ENCODE measurements around the gene ZDHHC23.

ZDHHC23 gene, protein sequence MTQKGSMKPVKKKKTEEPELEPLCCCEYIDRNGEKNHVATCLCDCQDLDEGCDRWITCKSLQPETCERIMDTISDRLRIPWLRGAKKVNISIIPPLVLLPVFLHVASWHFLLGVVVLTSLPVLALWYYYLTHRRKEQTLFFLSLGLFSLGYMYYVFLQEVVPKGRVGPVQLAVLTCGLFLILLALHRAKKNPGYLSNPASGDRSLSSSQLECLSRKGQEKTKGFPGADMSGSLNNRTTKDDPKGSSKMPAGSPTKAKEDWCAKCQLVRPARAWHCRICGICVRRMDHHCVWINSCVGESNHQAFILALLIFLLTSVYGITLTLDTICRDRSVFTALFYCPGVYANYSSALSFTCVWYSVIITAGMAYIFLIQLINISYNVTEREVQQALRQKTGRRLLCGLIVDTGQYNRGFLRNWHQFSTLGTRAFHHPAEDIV

GRCh38 chr3:113947372-113948014, at the start of gene ZDHHC23:
Gene ZDHHC23, plus strand, starts transcription at chr3:113948013. Its CDS starts 790 bp downstream, at chr3:113948803.
- Histone ChIP-seq H3K27ac (ENCODE audit: low read depth, low read length) (no peak within 1 kb of the TSS), H3K4me1 (ENCODE audit: control insufficient read depth in 5 of 5, insufficient read depth in 5 of 5, low read length in 5 of 5) (peaks cover 0 to 15% (median 13%) of the 10 kb centered on the region in 5 donors), H3K9me3 (ENCODE audit: control insufficient read depth in 5 of 5, low read length in 5 of 5) (no peaks in the 10 kb centered on the region), H3K27me3 (ENCODE audit: control insufficient read depth in 5 of 5, insufficient read depth in 4 of 5, low read length in 5 of 5) (peaks cover 0 to under 1% (median 0%) of the 10 kb centered on the region in 5 donors), H3K36me3 (ENCODE audit: control insufficient read depth in 5 of 5, insufficient read depth in 5 of 5, low read length in 5 of 5) (no peaks in the 10 kb centered on the region), H3K9ac (ENCODE audit: low read length in 5 of 5) (peak within 1 kb of the TSS in 4 of 5 donors; percentile 67 to 82 (median 70)), H3K4me3 (ENCODE audit: low read depth in 1 of 5, low read length in 5 of 5) (peak within 1 kb of the TSS; percentile 68 to 92 (median 81))

GRCh38 chr3:113898892-113899291, 48.9 kb upstream of the ZDHHC23 start:
- Histone ChIP-seq H3K9me3 (ENCODE audit: control insufficient read depth in 5 of 5, low read length in 5 of 5) (no peaks in the 10 kb centered on the region), H3K36me3 (ENCODE audit: control insufficient read depth in 5 of 5, insufficient read depth in 5 of 5, low read length in 5 of 5) (no peaks in the 10 kb centered on the region), H3K4me3 (ENCODE audit: low read depth in 1 of 5, low read length in 5 of 5) (no peak overlapping the region), H3K4me1 (ENCODE audit: control insufficient read depth in 5 of 5, insufficient read depth in 5 of 5, low read length in 5 of 5) (peaks cover 0 to 5% (median 0%) of the 10 kb centered on the region in 5 donors), H3K27me3 (ENCODE audit: control insufficient read depth in 5 of 5, insufficient read depth in 4 of 5, low read length in 5 of 5) (no peaks in the 10 kb centered on the region), H3K27ac (ENCODE audit: low read depth, low read length) (no peak overlapping the region), H3K9ac (ENCODE audit: low read length in 5 of 5) (no peak overlapping the region)

GRCh38 chr3:113906568-113907140, 41.2 kb upstream of the ZDHHC23 start:
- Histone ChIP-seq H3K36me3 (ENCODE audit: control insufficient read depth in 5 of 5, insufficient read depth in 5 of 5, low read length in 5 of 5) (no peaks in the 10 kb centered on the region), H3K27me3 (ENCODE audit: control insufficient read depth in 5 of 5, insufficient read depth in 4 of 5, low read length in 5 of 5) (no peaks in the 10 kb centered on the region), H3K4me1 (ENCODE audit: control insufficient read depth in 5 of 5, insufficient read depth in 5 of 5, low read length in 5 of 5) (no peaks in the 10 kb centered on the region), H3K27ac (ENCODE audit: low read depth, low read length) (no peak overlapping the region), H3K9me3 (ENCODE audit: control insufficient read depth in 5 of 5, low read length in 5 of 5) (no peaks in the 10 kb centered on the region), H3K4me3 (ENCODE audit: low read depth in 1 of 5, low read length in 5 of 5) (no peak overlapping the region), H3K9ac (ENCODE audit: low read length in 5 of 5) (no peak overlapping the region)

GRCh38 chr3:113908133-113908532, 39.7 kb upstream of the ZDHHC23 start:
- Histone ChIP-seq H3K4me3 (ENCODE audit: low read depth in 1 of 5, low read length in 5 of 5) (no peak overlapping the region), H3K9ac (ENCODE audit: low read length in 5 of 5) (no peak overlapping the region), H3K4me1 (ENCODE audit: control insufficient read depth in 5 of 5, insufficient read depth in 5 of 5, low read length in 5 of 5) (no peaks in the 10 kb centered on the region), H3K27ac (ENCODE audit: low read depth, low read length) (no peak overlapping the region), H3K36me3 (ENCODE audit: control insufficient read depth in 5 of 5, insufficient read depth in 5 of 5, low read length in 5 of 5) (no peaks in the 10 kb centered on the region), H3K9me3 (ENCODE audit: control insufficient read depth in 5 of 5, low read length in 5 of 5) (no peaks in the 10 kb centered on the region), H3K27me3 (ENCODE audit: control insufficient read depth in 5 of 5, insufficient read depth in 4 of 5, low read length in 5 of 5) (no peaks in the 10 kb centered on the region)

GRCh38 chr3:113910966-113911365, 36.8 kb upstream of the ZDHHC23 start:
- Histone ChIP-seq H3K36me3 (ENCODE audit: control insufficient read depth in 5 of 5, insufficient read depth in 5 of 5, low read length in 5 of 5) (no peaks in the 10 kb centered on the region), H3K27ac (ENCODE audit: low read depth, low read length) (no peak overlapping the region), H3K4me1 (ENCODE audit: control insufficient read depth in 5 of 5, insufficient read depth in 5 of 5, low read length in 5 of 5) (no peaks in the 10 kb centered on the region), H3K4me3 (ENCODE audit: low read depth in 1 of 5, low read length in 5 of 5) (no peak overlapping the region), H3K27me3 (ENCODE audit: control insufficient read depth in 5 of 5, insufficient read depth in 4 of 5, low read length in 5 of 5) (no peaks in the 10 kb centered on the region), H3K9ac (ENCODE audit: low read length in 5 of 5) (no peak overlapping the region), H3K9me3 (ENCODE audit: control insufficient read depth in 5 of 5, low read length in 5 of 5) (no peaks in the 10 kb centered on the region)

DNA sequence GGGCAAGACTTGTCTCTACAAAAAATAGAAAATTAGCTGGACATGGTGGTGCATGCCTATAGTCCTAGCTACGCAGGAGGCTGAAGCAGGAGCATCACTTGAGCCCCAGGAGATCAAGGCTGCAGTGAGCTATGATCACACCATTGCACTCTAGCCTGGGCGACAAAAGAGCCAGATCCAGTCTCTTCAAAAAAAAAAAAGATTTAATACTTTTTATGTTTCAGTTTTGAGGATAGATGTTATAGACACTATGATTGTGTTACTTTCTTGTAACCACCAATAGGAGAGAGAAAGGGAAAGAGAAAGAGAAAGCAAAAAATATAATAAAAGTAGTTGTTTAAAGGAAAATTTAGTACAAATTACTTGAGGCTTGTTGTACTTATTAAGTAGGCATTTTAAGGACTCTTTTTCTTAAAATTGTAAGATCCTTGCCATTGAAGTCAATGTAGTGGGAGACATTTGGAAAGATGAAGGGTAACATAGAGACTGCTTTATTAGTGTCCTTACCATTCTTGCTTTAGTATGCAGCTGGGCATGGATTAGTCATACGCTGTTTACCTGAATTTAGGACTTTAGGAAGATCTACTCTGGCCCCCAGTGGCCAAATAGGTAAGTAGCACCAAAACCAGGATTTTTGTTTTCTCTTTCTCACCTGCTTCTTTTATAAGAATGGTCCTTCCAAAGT, 35.1 kb upstream of the ZDHHC23 start:
- H3K27me3 ChIP-seq (ENCODE audit: control insufficient read depth in 5 of 5, insufficient read depth in 4 of 5, low read length in 5 of 5) = no peaks in the 10 kb centered on the region
- no peaks in the 10 kb centered on the region for H3K4me1 ChIP-seq (ENCODE audit: control insufficient read depth in 5 of 5, insufficient read depth in 5 of 5, low read length in 5 of 5)
- no peak overlapping the region for H3K27ac ChIP-seq (ENCODE audit: low read depth, low read length)
- H3K9ac ChIP-seq (ENCODE audit: low read length in 5 of 5) = no peak overlapping the region
- no peaks in the 10 kb centered on the region for H3K9me3 ChIP-seq (ENCODE audit: control insufficient read depth in 5 of 5, low read length in 5 of 5)
- H3K36me3 ChIP-seq (ENCODE audit: control insufficient read depth in 5 of 5, insufficient read depth in 5 of 5, low read length in 5 of 5) = no peaks in the 10 kb centered on the region
- H3K4me3 ChIP-seq (ENCODE audit: low read depth in 1 of 5, low read length in 5 of 5) = no peak overlapping the region

DNA sequence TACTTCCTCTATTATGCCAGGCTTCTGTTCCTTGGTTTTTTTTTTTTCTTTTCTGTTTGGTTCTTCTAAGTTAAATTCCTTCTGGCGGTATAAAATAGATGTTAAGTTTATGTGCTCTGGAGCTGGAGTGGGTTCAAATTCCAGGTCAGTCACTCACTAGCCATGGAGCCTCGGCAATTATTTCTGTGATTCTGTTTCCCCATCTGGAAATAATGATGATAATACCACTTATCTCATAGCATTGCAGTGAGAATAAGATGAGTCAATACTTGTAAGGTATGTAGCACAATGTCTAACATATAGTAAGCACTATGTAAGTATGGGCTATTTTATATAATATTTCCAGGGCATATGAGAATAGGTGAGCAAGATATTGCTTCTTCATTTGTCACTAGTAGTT, 33.2 kb upstream of the ZDHHC23 start:
- no peak overlapping the region for H3K9ac ChIP-seq (ENCODE audit: low read length in 5 of 5)
- H3K4me3 ChIP-seq (ENCODE audit: low read depth in 1 of 5, low read length in 5 of 5) = no peak overlapping the region
- H3K27me3 ChIP-seq (ENCODE audit: control insufficient read depth in 5 of 5, insufficient read depth in 4 of 5, low read length in 5 of 5) = no peaks in the 10 kb centered on the region
- no peaks in the 10 kb centered on the region for H3K9me3 ChIP-seq (ENCODE audit: control insufficient read depth in 5 of 5, low read length in 5 of 5)
- no peaks in the 10 kb centered on the region for H3K36me3 ChIP-seq (ENCODE audit: control insufficient read depth in 5 of 5, insufficient read depth in 5 of 5, low read length in 5 of 5)
- H3K27ac ChIP-seq (ENCODE audit: low read depth, low read length) = no peak overlapping the region
- H3K4me1 ChIP-seq (ENCODE audit: control insufficient read depth in 5 of 5, insufficient read depth in 5 of 5, low read length in 5 of 5) = no peaks in the 10 kb centered on the region

DNA sequence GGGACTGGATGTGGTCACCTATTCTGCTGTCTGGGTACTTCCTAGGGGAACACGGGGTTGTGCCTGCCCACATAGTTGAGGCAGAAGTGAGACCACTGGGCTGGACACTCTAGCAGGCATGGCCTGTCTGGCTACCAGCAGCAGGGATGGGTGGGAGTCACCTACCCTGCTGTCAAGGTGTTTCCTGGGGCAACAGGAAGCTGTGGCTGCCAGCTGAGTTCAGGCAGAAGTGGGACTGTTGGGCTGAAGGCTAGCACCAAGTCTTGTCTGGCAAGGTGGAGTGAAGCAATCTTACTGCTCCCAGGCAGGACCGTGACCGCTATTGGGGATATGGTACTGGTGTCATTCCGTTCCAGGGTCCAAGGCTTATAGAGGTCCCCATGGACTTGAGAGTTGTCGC, 20.3 kb upstream of the ZDHHC23 start:
- Histone ChIP-seq H3K9me3 (ENCODE audit: control insufficient read depth in 5 of 5, low read length in 5 of 5) (peaks cover 0 to 16% (median 12%) of the 10 kb centered on the region in 5 donors), H3K4me1 (ENCODE audit: control insufficient read depth in 5 of 5, insufficient read depth in 5 of 5, low read length in 5 of 5) (no peaks in the 10 kb centered on the region), H3K9ac (ENCODE audit: low read length in 5 of 5) (no peak overlapping the region), H3K4me3 (ENCODE audit: low read depth in 1 of 5, low read length in 5 of 5) (no peak overlapping the region), H3K27me3 (ENCODE audit: control insufficient read depth in 5 of 5, insufficient read depth in 4 of 5, low read length in 5 of 5) (no peaks in the 10 kb centered on the region), H3K36me3 (ENCODE audit: control insufficient read depth in 5 of 5, insufficient read depth in 5 of 5, low read length in 5 of 5) (no peaks in the 10 kb centered on the region), H3K27ac (ENCODE audit: low read depth, low read length) (no peak overlapping the region)

GRCh38 chr3:113946831-113947230, 982 bp upstream of the ZDHHC23 start:
- peak overlapping the region; percentile 68 to 92 (median 81) for H3K4me3 ChIP-seq (ENCODE audit: low read depth in 1 of 5, low read length in 5 of 5)
- H3K9me3 ChIP-seq (ENCODE audit: control insufficient read depth in 5 of 5, low read length in 5 of 5) = no peaks in the 10 kb centered on the region
- no peak overlapping the region for H3K27ac ChIP-seq (ENCODE audit: low read depth, low read length)
- H3K9ac ChIP-seq (ENCODE audit: low read length in 5 of 5) = peak overlapping the region in 3 of 5 donors; percentile 67 to 82 (median 72)
- H3K36me3 ChIP-seq (ENCODE audit: control insufficient read depth in 5 of 5, insufficient read depth in 5 of 5, low read length in 5 of 5) = no peaks in the 10 kb centered on the region
- H3K4me1 ChIP-seq (ENCODE audit: control insufficient read depth in 5 of 5, insufficient read depth in 5 of 5, low read length in 5 of 5) = peaks cover 0 to 15% (median 13%) of the 10 kb centered on the region in 5 donors
- H3K27me3 ChIP-seq (ENCODE audit: control insufficient read depth in 5 of 5, insufficient read depth in 4 of 5, low read length in 5 of 5) = peaks cover 0 to 2% (median 0%) of the 10 kb centered on the region in 5 donors
